Measurements from ENCODE around the gene RO60. TPM values are rescaled to one million over a fixed set of nuclear protein-coding genes. Genes with fewer than 3 reads are reported as not detected.
"Not testable (repeated sequence)": the region's sequence is repeated elsewhere in the genome, so short reads cannot be mapped to it uniquely, and the experiment has no call there.

Gene RO60
- total RNA-seq, 2 experiments from 2014 or later: 46.1 to 46.3 TPM

- Histone ChIP-seq H3K27me3 (ENCODE audit: control insufficient read depth in 1 of 2, insufficient read depth in 2 of 2, low read length in 2 of 2) (no peaks in the 10 kb centered on the region), H3K36me3 (ENCODE audit: insufficient read depth, low read length) (peaks cover 7% of the 10 kb centered on the region), H3K4me3 (ENCODE audit: low read length) (no peak overlapping the region), H3K4me1 (ENCODE audit: insufficient read depth, low read length) (no peaks in the 10 kb centered on the region), H3K9me3 (ENCODE audit: control insufficient read depth in 1 of 2, insufficient read depth in 1 of 2, low read length in 2 of 2) (no peaks in the 10 kb centered on the region), H3K27ac (ENCODE audit: low read depth in 1 of 2, low read length in 2 of 2) (no peak overlapping the region)
- Mint-ChIP-seq H3K36me3 (ENCODE audit: low read depth) (peaks cover 32% of the 10 kb centered on the region), H3K4me3 (no peak overlapping the region), H3K4me1 (ENCODE audit: low read depth) (peaks cover 39% of the 10 kb centered on the region), H3K27me3 (no peaks in the 10 kb centered on the region), H3K9me3 (no peaks in the 10 kb centered on the region), H3K27ac (no peak overlapping the region)
- POLR2A ChIA-PET: no interaction called here
- CTCF ChIA-PET: no interaction called here
- intact Hi-C loops (cut with DNase I, micrococcal nuclease): loop anchor here in 1 of 2 experiments (1.0 kb wide), 1 partner anchor 225 kb away; no protein-coding TSS in a partner anchor
- ATAC-seq (ENCODE audit: poor library complexity) (no peak), DNase-seq (peak in 1 of 14 experiments; percentile 10)
- peak; percentile 31 for TF ChIP-seq CTCF (IDR thresholded peaks at IDR 0.05)
Measured at GRCh38 chr1:193031431-193031830, 28.0 kb upstream of the RO60 start.

GRCh38 chr1:193032643-193033427 lies 26.6 kb upstream of the RO60 start:
- Mint-ChIP-seq H3K4me1 (ENCODE audit: low read depth) (peaks cover 51% of the 10 kb centered on the region), H3K36me3 (ENCODE audit: low read depth) (peaks cover 29% of the 10 kb centered on the region)
- H3K27ac ChIP-seq (ENCODE audit: low read depth in 1 of 2, low read length in 2 of 2); H3K27me3 ChIP-seq (ENCODE audit: control insufficient read depth in 1 of 2, insufficient read depth in 2 of 2, low read length in 2 of 2); ATAC-seq (ENCODE audit: poor library complexity); H3K9me3 Mint-ChIP-seq; H3K9me3 ChIP-seq (ENCODE audit: control insufficient read depth in 1 of 2, insufficient read depth in 1 of 2, low read length in 2 of 2); intact Hi-C loops (cut with DNase I, micrococcal nuclease); POLR2A ChIA-PET; H3K4me1 ChIP-seq (ENCODE audit: insufficient read depth, low read length); H3K4me3 Mint-ChIP-seq; H3K27me3 Mint-ChIP-seq; H3K4me3 ChIP-seq (ENCODE audit: low read length); H3K36me3 ChIP-seq (ENCODE audit: insufficient read depth, low read length); CTCF ChIA-PET; DNase-seq; H3K27ac Mint-ChIP-seq: not testable (repeated sequence)

- Histone ChIP-seq H3K27me3 (ENCODE audit: control insufficient read depth in 1 of 2, insufficient read depth in 2 of 2, low read length in 2 of 2) (no peaks in the 10 kb centered on the region), H3K4me1 (ENCODE audit: insufficient read depth, low read length) (no peaks in the 10 kb centered on the region), H3K36me3 (ENCODE audit: insufficient read depth, low read length) (peaks cover 7% of the 10 kb centered on the region), H3K4me3 (ENCODE audit: low read length) (no peak overlapping the region), H3K27ac (ENCODE audit: low read depth in 1 of 2, low read length in 2 of 2) (no peak overlapping the region), H3K9me3 (ENCODE audit: control insufficient read depth in 1 of 2, insufficient read depth in 1 of 2, low read length in 2 of 2) (peaks cover 0 to 4% of the 10 kb centered on the region in 2 experiments)
- POLR2A ChIA-PET: no interaction called here
- DNase-seq (no peak), ATAC-seq (ENCODE audit: poor library complexity) (no peak)
- no peak overlapping the region for H3K27ac Mint-ChIP-seq
- TF ChIP-seq CTCF (IDR thresholded peaks at IDR 0.05): no peak
- no peaks in the 10 kb centered on the region for H3K27me3 Mint-ChIP-seq
- peaks cover 51% of the 10 kb centered on the region for H3K4me1 Mint-ChIP-seq (ENCODE audit: low read depth)
- CTCF ChIA-PET: no interaction called here
- peaks cover 29% of the 10 kb centered on the region for H3K36me3 Mint-ChIP-seq (ENCODE audit: low read depth)
- intact Hi-C loops (cut with DNase I, micrococcal nuclease): no loop called here
- no peaks in the 10 kb centered on the region for H3K9me3 Mint-ChIP-seq
- H3K4me3 Mint-ChIP-seq: no peak overlapping the region
Measured at GRCh38 chr1:193033610-193034009, 25.8 kb upstream of the RO60 start.
